Thymus (tissue), 11 donors: ENCODE measurements around the gene NAA60. TPM values are rescaled to one million over a fixed set of nuclear protein-coding genes. Genes with fewer than 3 reads are reported as not detected.

ENCODE experiments used
- DNase-seq, 9 donors: peaks; one replicate each; pipeline ENCODE4 v3.0.0-alpha.2; 2013; ENCODE audit warnings: low spot score in 9 of 9, low read depth in 6 of 9, missing footprints in 1 of 9
- H3K27ac ChIP-seq, 2 donors: one replicate each; pipeline ENCODE4 v1.5.1; 2013; ENCODE audit warnings: control low read depth in 1 of 2, low read depth in 1 of 2, low read length in 1 of 2, mild to moderate bottlenecking in 1 of 2, moderate library complexity in 1 of 2
- H3K27me3 ChIP-seq, 2 donors: one replicate each; pipeline ENCODE4 v1.5.1; 2013; ENCODE audit warnings: low read length in 1 of 2; ENCODE audit not compliant: control insufficient read depth in 2 of 2, insufficient read depth in 1 of 2
- H3K36me3 ChIP-seq, 2 donors: one replicate each; pipeline ENCODE4 v1.5.1; 2013; ENCODE audit warnings: low read length in 1 of 2, mild to moderate bottlenecking in 1 of 2, moderate library complexity in 1 of 2; ENCODE audit not compliant: control insufficient read depth in 2 of 2, insufficient read depth in 2 of 2
- H3K4me1 ChIP-seq, 2 donors: one replicate each; pipeline ENCODE4 v1.5.1; 2013; ENCODE audit warnings: low read length in 2 of 2; ENCODE audit not compliant: control insufficient read depth in 2 of 2, insufficient read depth in 2 of 2
- H3K4me3 ChIP-seq, 2 donors: one replicate each; pipeline ENCODE4 v1.5.1; 2013; ENCODE audit warnings: low read length in 2 of 2, control low read depth in 1 of 2, mild to moderate bottlenecking in 1 of 2
- H3K9me3 ChIP-seq, 2 donors: one replicate each; pipeline ENCODE4 v1.5.1; 2013; ENCODE audit warnings: low read length in 1 of 2, mild to moderate bottlenecking in 1 of 2; ENCODE audit not compliant: control insufficient read depth in 2 of 2, insufficient read depth in 1 of 2
- WGBS: extraction: QIAGEN DNeasy Blood & Tissue Kit; methylation state at CpG from one replicate; pipeline ENCODE4 v1.1.7; 2013; 5-methylcytosine and 5-hydroxymethylcytosine counted together
- polyA plus RNA-seq: library from polyadenylated mRNA; stranded (reverse); fragments of 200-250 nt; gene quantifications from one replicate; pipeline ENCODE4 v1.2.3, GENCODE V29; 2013
- total RNA-seq: library from RNA; stranded (reverse); fragments of 120-200 nt; gene quantifications from one replicate; pipeline ENCODE4 v1.2.4, GENCODE V29; 2013
- donor health status: healthy.

NAA60 gene
- total and polyA plus RNA-seq, 2 donors = 8.6 to 36.0 TPM

- Histone ChIP-seq H3K9me3 (no peaks in the 10 kb centered on the region), H3K4me3 (no peak overlapping the region), H3K27ac (no peak overlapping the region), H3K4me1 (no peaks in the 10 kb centered on the region), H3K27me3 (no peaks in the 10 kb centered on the region), H3K36me3 (peaks cover 19 to 40% of the 10 kb centered on the region in 2 donors)
- WGBS = 98% methylated on average over 3 of the region's 3 CpGs
- no peak for DNase-seq
Observed at GRCh38 chr16:3476409-3476808, 32.9 kb downstream of the NAA60 start.

- 93% methylated on average over 11 of the region's 11 CpGs for WGBS
- H3K27me3 ChIP-seq = no peaks in the 10 kb centered on the region
- no peak overlapping the region for H3K4me3 ChIP-seq
- H3K36me3 ChIP-seq = peaks cover 39 to 55% of the 10 kb centered on the region in 2 donors
- no peaks in the 10 kb centered on the region for H3K4me1 ChIP-seq
- no peak for DNase-seq
- H3K9me3 ChIP-seq = no peaks in the 10 kb centered on the region
- no peak overlapping the region for H3K27ac ChIP-seq
Observed at GRCh38 chr16:3478242-3478925, 34.9 kb downstream of the NAA60 start.

GRCh38 chr16:3479654-3480216 is 36.3 kb downstream of the NAA60 start:
- no peak overlapping the region for H3K27ac ChIP-seq
- 93% methylated on average over 12 of the region's 12 CpGs for WGBS
- no peaks in the 10 kb centered on the region for H3K27me3 ChIP-seq
- H3K4me1 ChIP-seq = no peaks in the 10 kb centered on the region
- H3K36me3 ChIP-seq = peaks cover 52 to 69% of the 10 kb centered on the region in 2 donors
- H3K4me3 ChIP-seq = no peak overlapping the region
- H3K9me3 ChIP-seq = no peaks in the 10 kb centered on the region
- DNase-seq = no peak

- no peak overlapping the region for H3K4me3 ChIP-seq
- H3K9me3 ChIP-seq = no peaks in the 10 kb centered on the region
- H3K36me3 ChIP-seq = peaks cover 62 to 75% of the 10 kb centered on the region in 2 donors
- no peaks in the 10 kb centered on the region for H3K27me3 ChIP-seq
- no peaks in the 10 kb centered on the region for H3K4me1 ChIP-seq
- DNase-seq = no peak
- H3K27ac ChIP-seq = no peak overlapping the region
- WGBS = 91% methylated on average over 18 of the region's 18 CpGs
Observed at GRCh38 chr16:3480901-3481695, 37.6 kb downstream of the NAA60 start.

- Histone ChIP-seq H3K4me3 (no peak overlapping the region), H3K9me3 (no peaks in the 10 kb centered on the region), H3K36me3 (peaks cover 63 to 81% of the 10 kb centered on the region in 2 donors), H3K27ac (no peak overlapping the region), H3K27me3 (no peaks in the 10 kb centered on the region), H3K4me1 (no peaks in the 10 kb centered on the region)
- DNase-seq = no peak
- WGBS = 98% methylated on average over 32 of the region's 32 CpGs
Observed at GRCh38 chr16:3481696-3482658, 38.5 kb downstream of the NAA60 start.

GRCh38 chr16:3482659-3483241 is 39.3 kb downstream of the NAA60 start:
- no peak for DNase-seq
- H3K9me3 ChIP-seq = no peaks in the 10 kb centered on the region
- no peaks in the 10 kb centered on the region for H3K4me1 ChIP-seq
- WGBS = 96% methylated on average over 18 of the region's 18 CpGs
- H3K4me3 ChIP-seq = no peak overlapping the region
- H3K27me3 ChIP-seq = no peaks in the 10 kb centered on the region
- H3K36me3 ChIP-seq = peaks cover 63 to 89% of the 10 kb centered on the region in 2 donors
- no peak overlapping the region for H3K27ac ChIP-seq

- Histone ChIP-seq H3K27ac (no peak overlapping the region), H3K27me3 (no peaks in the 10 kb centered on the region), H3K4me3 (no peak overlapping the region), H3K9me3 (no peaks in the 10 kb centered on the region), H3K4me1 (no peaks in the 10 kb centered on the region), H3K36me3 (peaks cover 56 to 77% of the 10 kb centered on the region in 2 donors)
- WGBS = 96% methylated on average over 30 of the region's 30 CpGs
- no peak for DNase-seq
Observed at GRCh38 chr16:3484318-3485096, 41.0 kb downstream of the NAA60 start.
